ENCODE data around the gene OLFML2B. TPM values are rescaled to one million over a fixed set of nuclear protein-coding genes. Genes with fewer than 3 reads are reported as not detected.

The OLFML2B gene
- total and polyA plus RNA-seq, 8 donors = 0.31 to 56.0 (median 1.7) TPM; not detected in 1

- Histone ChIP-seq H3K27me3 (no peaks in the 10 kb centered on the region), H3K27ac (no peak overlapping the region), H3K4me1 (peaks cover 0 to 8% (median 0%) of the 10 kb centered on the region in 4 donors), H3K36me3 (no peaks in the 10 kb centered on the region), H3K9me3 (peaks cover 0 to 22% (median 17%) of the 10 kb centered on the region in 4 donors), H3K4me3 (no peak overlapping the region)
- WGBS, 5 donors = 45 to 75% (median 73%) methylated on average over 1 of the region's 1 CpG
- intact Hi-C loops (cut with DNase I; ENCODE audit: low total_unique reads) = no loop called here
- TF ChIP-seq POLR2A (IDR thresholded peaks at IDR 0.05) = no peak
- no peak for TF ChIP-seq POLR2AphosphoS5 (IDR thresholded peaks at IDR 0.05)
- TF ChIP-seq, protein P1, sequence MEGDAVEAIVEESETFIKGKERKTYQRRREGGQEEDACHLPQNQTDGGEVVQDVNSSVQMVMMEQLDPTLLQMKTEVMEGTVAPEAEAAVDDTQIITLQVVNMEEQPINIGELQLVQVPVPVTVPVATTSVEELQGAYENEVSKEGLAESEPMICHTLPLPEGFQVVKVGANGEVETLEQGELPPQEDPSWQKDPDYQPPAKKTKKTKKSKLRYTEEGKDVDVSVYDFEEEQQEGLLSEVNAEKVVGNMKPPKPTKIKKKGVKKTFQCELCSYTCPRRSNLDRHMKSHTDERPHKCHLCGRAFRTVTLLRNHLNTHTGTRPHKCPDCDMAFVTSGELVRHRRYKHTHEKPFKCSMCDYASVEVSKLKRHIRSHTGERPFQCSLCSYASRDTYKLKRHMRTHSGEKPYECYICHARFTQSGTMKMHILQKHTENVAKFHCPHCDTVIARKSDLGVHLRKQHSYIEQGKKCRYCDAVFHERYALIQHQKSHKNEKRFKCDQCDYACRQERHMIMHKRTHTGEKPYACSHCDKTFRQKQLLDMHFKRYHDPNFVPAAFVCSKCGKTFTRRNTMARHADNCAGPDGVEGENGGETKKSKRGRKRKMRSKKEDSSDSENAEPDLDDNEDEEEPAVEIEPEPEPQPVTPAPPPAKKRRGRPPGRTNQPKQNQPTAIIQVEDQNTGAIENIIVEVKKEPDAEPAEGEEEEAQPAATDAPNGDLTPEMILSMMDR (IDR thresholded peaks at IDR 0.05) = no peak
- TF ChIP-seq EP300 (IDR thresholded peaks at IDR 0.05) = no peak
- no peak for DNase-seq
Measured at GRCh38 chr1:161987303-161987702, 36.4 kb downstream of the OLFML2B start.

GRCh38 chr1:161986328-161986727 lies 37.3 kb downstream of the OLFML2B start:
- Histone ChIP-seq H3K27ac (no peak overlapping the region), H3K27me3 (no peaks in the 10 kb centered on the region), H3K9me3 (peaks cover 0 to 18% (median 14%) of the 10 kb centered on the region in 4 donors), H3K4me1 (peaks cover 0 to 8% (median 0%) of the 10 kb centered on the region in 4 donors), H3K36me3 (no peaks in the 10 kb centered on the region), H3K4me3 (no peak overlapping the region)
- peak in 1 of 2 donors; percentile 44 for DNase-seq
- WGBS, 5 donors = 50 to 77% (median 64%) methylated on average over 4 of the region's 4 CpGs
- no peak for TF ChIP-seq EP300 (IDR thresholded peaks at IDR 0.05)
- TF ChIP-seq POLR2A (IDR thresholded peaks at IDR 0.05) = no peak
- TF ChIP-seq, protein P1 (IDR thresholded peaks at IDR 0.05) = no peak
- TF ChIP-seq POLR2AphosphoS5 (IDR thresholded peaks at IDR 0.05) = no peak
- intact Hi-C loops (cut with DNase I; ENCODE audit: low total_unique reads) = no loop called here

DNA sequence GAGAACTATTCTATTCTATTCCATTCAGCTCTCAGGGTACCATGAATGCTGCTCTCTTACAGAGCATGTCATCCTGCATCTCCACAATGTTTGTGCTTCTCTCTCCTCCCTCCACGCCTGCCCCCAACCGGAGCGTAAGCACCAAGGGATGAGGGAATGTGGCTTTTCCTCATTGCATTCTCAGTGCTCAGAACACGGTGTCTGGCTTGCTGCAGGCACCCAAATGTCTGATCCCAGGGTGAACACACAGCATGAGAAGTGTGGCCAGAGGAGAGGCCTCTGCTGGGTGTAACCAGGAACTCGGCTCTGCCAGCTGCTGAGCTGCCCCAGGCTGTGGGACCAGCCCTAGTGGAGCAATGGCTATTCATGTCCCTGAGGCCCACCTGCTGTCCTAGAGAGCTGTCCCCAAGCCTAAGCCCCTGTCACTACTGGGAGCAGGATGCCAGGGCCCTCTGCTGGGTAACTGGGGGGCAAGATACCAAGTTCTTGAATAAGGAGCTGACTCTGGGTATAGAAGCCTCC lies 38.3 kb downstream of the OLFML2B start:
- TF ChIP-seq, protein P1 (IDR thresholded peaks at IDR 0.05) = no peak

DNA sequence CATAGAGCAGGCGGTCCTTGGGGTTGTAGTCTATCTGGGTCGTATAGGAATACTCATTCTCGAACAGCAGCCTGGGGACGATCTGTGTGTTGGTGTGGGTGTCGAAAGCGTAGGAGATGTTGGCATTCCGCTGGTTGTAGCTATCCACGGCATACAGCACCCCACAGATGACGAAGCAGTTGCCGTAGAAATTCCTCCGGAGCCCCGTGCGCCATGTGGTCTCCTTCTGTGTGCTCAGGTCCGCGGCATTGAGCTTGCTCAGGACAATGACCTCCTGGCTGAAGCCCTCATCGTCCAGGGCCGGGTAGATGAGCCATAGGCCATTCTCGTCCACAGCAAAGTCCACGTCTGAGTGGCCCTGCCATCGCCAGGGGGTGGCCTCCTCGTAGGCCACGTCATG lies 39.9 kb downstream of the OLFML2B start:
- H3K4me1 ChIP-seq = no peaks in the 10 kb centered on the region
- H3K27ac ChIP-seq = no peak overlapping the region
- DNase-seq = no peak
- H3K9me3 ChIP-seq = peaks cover 0 to 18% (median 12%) of the 10 kb centered on the region in 4 donors
- intact Hi-C loops (cut with DNase I; ENCODE audit: low total_unique reads) = no loop called here
- TF ChIP-seq POLR2A (IDR thresholded peaks at IDR 0.05) (no peak), POLR2AphosphoS5 (IDR thresholded peaks at IDR 0.05) (no peak), EP300 (IDR thresholded peaks at IDR 0.05) (no peak)
- TF ChIP-seq, protein P1 (IDR thresholded peaks at IDR 0.05) = no peak
- WGBS, 5 donors = 93 to 94% (median 94%) methylated on average over 18 to 22 of the region's 22 CpGs
- H3K4me3 ChIP-seq = no peak overlapping the region
- no peaks in the 10 kb centered on the region for H3K27me3 ChIP-seq
- H3K36me3 ChIP-seq = no peaks in the 10 kb centered on the region

More for the DNA sequence above, 38.3 kb downstream of the OLFML2B start:
- WGBS, 5 donors = 72 to 84% (median 74%) methylated on average over 4 to 5 of the region's 5 CpGs
- H3K27ac ChIP-seq = no peak overlapping the region
- no peaks in the 10 kb centered on the region for H3K27me3 ChIP-seq
- H3K9me3 ChIP-seq = peaks cover 0 to 18% (median 12%) of the 10 kb centered on the region in 4 donors
- intact Hi-C loops (cut with DNase I; ENCODE audit: low total_unique reads) = no loop called here
- no peak for DNase-seq
- no peak overlapping the region for H3K4me3 ChIP-seq
- H3K36me3 ChIP-seq = no peaks in the 10 kb centered on the region
- peaks cover 0 to 8% (median 0%) of the 10 kb centered on the region in 4 donors for H3K4me1 ChIP-seq
